Gastrocnemius medialis (tissue), 4 donors: ENCODE data around the gene BLOC1S5.

Source experiments
- POLR2A ChIP-seq, 2 donors: fragments of 450-650 bp; IDR thresholded peaks; one replicate each; pipeline ENCODE4 v1.6.1; 2017; ENCODE audit warnings: antibody characterized with exemption in 2 of 2, mild to moderate bottlenecking in 2 of 2, moderate library complexity in 2 of 2
- TF ChIP-seq, protein P1 (sequence below), 5 experiments: fragments of 450-650 bp in 3 of 5; fragments of 200-600 bp in 2 of 5; sonication (generic) in 2 of 5; IDR thresholded peaks in 4 of 5; conservative IDR thresholded peaks in 1 of 5; 1 replicate in 4 of 5; 2 replicates in 1 of 5; pipeline ENCODE4 v1.5.1; 2016 to 2019; ENCODE audit warnings: antibody characterized with exemption in 5 of 5, mild to moderate bottlenecking in 3 of 5, moderate library complexity in 3 of 5

- TF ChIP-seq, protein P1, sequence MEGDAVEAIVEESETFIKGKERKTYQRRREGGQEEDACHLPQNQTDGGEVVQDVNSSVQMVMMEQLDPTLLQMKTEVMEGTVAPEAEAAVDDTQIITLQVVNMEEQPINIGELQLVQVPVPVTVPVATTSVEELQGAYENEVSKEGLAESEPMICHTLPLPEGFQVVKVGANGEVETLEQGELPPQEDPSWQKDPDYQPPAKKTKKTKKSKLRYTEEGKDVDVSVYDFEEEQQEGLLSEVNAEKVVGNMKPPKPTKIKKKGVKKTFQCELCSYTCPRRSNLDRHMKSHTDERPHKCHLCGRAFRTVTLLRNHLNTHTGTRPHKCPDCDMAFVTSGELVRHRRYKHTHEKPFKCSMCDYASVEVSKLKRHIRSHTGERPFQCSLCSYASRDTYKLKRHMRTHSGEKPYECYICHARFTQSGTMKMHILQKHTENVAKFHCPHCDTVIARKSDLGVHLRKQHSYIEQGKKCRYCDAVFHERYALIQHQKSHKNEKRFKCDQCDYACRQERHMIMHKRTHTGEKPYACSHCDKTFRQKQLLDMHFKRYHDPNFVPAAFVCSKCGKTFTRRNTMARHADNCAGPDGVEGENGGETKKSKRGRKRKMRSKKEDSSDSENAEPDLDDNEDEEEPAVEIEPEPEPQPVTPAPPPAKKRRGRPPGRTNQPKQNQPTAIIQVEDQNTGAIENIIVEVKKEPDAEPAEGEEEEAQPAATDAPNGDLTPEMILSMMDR (IDR thresholded peaks at IDR 0.05 in 4 of 5, conservative IDR thresholded peaks at IDR 0.05 in 1 of 5): no peak
- TF ChIP-seq POLR2A (IDR thresholded peaks at IDR 0.05): no peak
Measured at GRCh38 chr6:8105791-8106190, 41.6 kb upstream of the BLOC1S5 start.
